ENCODE data around the gene NME5.
"Not testable (repeated sequence)": the region's sequence is repeated elsewhere in the genome, so short reads cannot be mapped to it uniquely, and the experiment has no call there.

DNA sequence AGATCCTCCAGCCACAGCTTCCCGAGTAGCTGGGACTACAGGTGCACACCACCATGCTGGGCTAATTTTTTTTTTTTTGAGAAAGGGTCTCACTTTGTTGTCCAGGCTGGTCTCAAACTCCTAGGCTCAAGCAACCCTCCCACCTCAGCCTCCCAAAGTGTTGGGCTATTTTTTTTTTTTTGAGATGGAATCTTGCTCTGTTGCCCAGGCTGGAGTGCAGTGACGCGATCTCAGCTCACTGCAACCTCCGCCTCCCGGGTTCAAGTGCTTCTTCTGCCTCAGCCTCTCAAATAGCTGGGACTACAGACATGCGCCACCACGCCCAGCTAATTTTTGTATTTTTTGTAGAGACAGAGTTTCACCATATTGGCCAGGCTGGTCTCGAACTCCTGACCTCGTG is 16.7 kb upstream of the NME5 start:
- TF ChIP-seq, protein P1, sequence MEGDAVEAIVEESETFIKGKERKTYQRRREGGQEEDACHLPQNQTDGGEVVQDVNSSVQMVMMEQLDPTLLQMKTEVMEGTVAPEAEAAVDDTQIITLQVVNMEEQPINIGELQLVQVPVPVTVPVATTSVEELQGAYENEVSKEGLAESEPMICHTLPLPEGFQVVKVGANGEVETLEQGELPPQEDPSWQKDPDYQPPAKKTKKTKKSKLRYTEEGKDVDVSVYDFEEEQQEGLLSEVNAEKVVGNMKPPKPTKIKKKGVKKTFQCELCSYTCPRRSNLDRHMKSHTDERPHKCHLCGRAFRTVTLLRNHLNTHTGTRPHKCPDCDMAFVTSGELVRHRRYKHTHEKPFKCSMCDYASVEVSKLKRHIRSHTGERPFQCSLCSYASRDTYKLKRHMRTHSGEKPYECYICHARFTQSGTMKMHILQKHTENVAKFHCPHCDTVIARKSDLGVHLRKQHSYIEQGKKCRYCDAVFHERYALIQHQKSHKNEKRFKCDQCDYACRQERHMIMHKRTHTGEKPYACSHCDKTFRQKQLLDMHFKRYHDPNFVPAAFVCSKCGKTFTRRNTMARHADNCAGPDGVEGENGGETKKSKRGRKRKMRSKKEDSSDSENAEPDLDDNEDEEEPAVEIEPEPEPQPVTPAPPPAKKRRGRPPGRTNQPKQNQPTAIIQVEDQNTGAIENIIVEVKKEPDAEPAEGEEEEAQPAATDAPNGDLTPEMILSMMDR (IDR thresholded peaks at IDR 0.05) = not testable (repeated sequence)
- TF ChIP-seq POLR2A (IDR thresholded peaks at IDR 0.05) = not testable (repeated sequence)

All from testis (tissue), 2 donors.